Left ventricle myocardium inferior (tissue), 1 donor: ENCODE measurements around the gene PDILT. TPM values are rescaled to one million over a fixed set of nuclear protein-coding genes. Genes with fewer than 3 reads are reported as not detected.

Source experiments
- DNase-seq: peaks from one replicate; pipeline ENCODE4 v3.0.0-alpha.2; 2020
- H3K27ac ChIP-seq: fragments of 200-600 bp; replicated peaks from 2 replicates; pipeline ENCODE4 v1.8.0; 2021
- H3K27me3 ChIP-seq: fragments of 200-600 bp; 2 replicates; pipeline ENCODE4 v1.8.0; 2021; ENCODE audit warnings: low read depth
- H3K36me3 ChIP-seq: fragments of 200-600 bp; 2 replicates; pipeline ENCODE4 v1.8.0; 2021
- H3K4me1 ChIP-seq: fragments of 200-600 bp; 2 replicates; pipeline ENCODE4 v1.8.0; 2021
- H3K4me3 ChIP-seq: fragments of 200-600 bp; 2 replicates; pipeline ENCODE4 v1.8.0; 2021; ENCODE audit warnings: mild to moderate bottlenecking, moderate library complexity
- H3K9me3 ChIP-seq: fragments of 200-600 bp; replicated peaks from 2 replicates; pipeline ENCODE4 v1.8.0; 2021
- intact Hi-C: fragments of 100-400 bp; cut with micrococcal nuclease; formaldehyde crosslinking; loops from one replicate; pipeline ENCODE4 v1.11.0; 2022
- total RNA-seq: library from RNA; stranded (reverse); fragmentation: NEBNext Ultra II Directional; extraction: Animal tissue kit (Norgen Biotek cat#: 25700); gene quantifications from one replicate; pipeline ENCODE4 v1.2.1, GENCODE V29; 2021
- TF ChIP-seq, protein P1 (sequence below): fragments of 200-600 bp; IDR thresholded peaks from 2 replicates; pipeline ENCODE4 v1.8.0; 2021; ENCODE audit warnings: antibody characterized with exemption, mild to moderate bottlenecking, borderline replicate concordance
- donor health status: DM: no; HTN: yes; CAD: no; lungs with severe emphysema.

The PDILT gene
- total RNA-seq, 1 donor from 2014 or later: not detected

DNA sequence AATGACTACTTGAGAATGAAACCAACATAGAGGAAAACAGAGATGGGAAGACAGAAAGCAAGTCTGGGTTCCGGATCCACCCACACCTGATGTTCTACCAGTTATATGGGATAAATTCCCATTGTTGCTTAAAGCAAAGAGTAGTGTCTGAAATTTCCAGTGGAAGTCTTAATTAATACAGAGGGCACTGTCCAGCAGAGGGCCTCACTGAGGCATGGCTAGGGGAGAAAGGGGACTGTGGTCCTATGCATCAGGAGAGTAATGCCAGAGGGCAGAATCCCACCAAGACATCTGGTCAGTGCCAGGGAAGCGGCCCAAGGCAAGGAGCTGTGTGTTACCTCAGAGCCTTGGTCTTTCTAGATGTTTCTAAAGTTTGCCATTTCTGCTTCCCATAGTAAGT is 44.5 kb downstream of the PDILT start:
- peaks cover 64% of the 10 kb centered on the region for H3K27me3 ChIP-seq
- TF ChIP-seq, protein P1, sequence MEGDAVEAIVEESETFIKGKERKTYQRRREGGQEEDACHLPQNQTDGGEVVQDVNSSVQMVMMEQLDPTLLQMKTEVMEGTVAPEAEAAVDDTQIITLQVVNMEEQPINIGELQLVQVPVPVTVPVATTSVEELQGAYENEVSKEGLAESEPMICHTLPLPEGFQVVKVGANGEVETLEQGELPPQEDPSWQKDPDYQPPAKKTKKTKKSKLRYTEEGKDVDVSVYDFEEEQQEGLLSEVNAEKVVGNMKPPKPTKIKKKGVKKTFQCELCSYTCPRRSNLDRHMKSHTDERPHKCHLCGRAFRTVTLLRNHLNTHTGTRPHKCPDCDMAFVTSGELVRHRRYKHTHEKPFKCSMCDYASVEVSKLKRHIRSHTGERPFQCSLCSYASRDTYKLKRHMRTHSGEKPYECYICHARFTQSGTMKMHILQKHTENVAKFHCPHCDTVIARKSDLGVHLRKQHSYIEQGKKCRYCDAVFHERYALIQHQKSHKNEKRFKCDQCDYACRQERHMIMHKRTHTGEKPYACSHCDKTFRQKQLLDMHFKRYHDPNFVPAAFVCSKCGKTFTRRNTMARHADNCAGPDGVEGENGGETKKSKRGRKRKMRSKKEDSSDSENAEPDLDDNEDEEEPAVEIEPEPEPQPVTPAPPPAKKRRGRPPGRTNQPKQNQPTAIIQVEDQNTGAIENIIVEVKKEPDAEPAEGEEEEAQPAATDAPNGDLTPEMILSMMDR: no peak
- intact Hi-C loops: no loop called here
- no peaks in the 10 kb centered on the region for H3K36me3 ChIP-seq
- no peak overlapping the region for H3K4me3 ChIP-seq
- peaks cover 3% of the 10 kb centered on the region for H3K9me3 ChIP-seq
- H3K4me1 ChIP-seq: no peaks in the 10 kb centered on the region
- H3K27ac ChIP-seq: no peak overlapping the region
- DNase-seq: no peak

DNA sequence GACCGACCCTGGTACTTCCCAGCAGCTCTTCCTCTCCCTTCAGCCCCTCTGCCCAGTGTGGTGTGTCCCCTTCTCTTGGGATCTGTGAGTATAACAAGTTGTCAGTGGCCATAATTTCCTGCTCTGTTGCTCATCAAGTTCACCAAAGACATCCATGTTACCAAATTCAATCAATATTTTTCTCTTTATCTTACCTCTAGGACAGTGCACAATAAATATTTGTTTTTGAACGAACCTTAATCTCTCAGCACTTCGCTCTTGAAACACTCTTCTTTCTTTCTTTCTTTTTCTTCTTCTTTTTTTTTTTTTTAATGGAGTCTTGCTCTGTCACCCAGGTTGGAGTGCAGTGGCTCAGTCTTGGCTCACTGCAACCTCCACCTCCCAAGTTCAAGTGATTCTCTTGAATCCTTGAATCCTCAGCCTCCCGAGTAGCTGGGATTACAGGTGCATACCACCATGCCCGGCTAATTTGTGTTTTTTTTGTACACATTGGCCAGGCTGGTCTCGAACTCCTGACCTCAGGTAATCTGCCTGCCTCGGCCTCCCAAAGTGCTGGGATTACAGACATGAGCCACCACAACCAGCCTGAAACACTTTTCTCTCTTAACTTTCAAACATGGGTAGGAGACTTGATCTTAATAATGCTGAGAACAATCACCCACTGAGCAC is 49.3 kb downstream of the PDILT start:
- Histone ChIP-seq H3K4me1 (no peaks in the 10 kb centered on the region), H3K27ac (no peak overlapping the region), H3K4me3 (no peak overlapping the region), H3K36me3 (no peaks in the 10 kb centered on the region), H3K27me3 (peaks cover 73% of the 10 kb centered on the region), H3K9me3 (no peaks in the 10 kb centered on the region)
- TF ChIP-seq, protein P1: no peak
- intact Hi-C loops: no loop called here
- DNase-seq: no peak

- intact Hi-C loops: no loop called here
- H3K27ac ChIP-seq: no peak overlapping the region
- no peaks in the 10 kb centered on the region for H3K4me1 ChIP-seq
- H3K36me3 ChIP-seq: no peaks in the 10 kb centered on the region
- no peak for DNase-seq
- TF ChIP-seq, protein P1: no peak
- no peak overlapping the region for H3K4me3 ChIP-seq
- H3K9me3 ChIP-seq: no peaks in the 10 kb centered on the region
- H3K27me3 ChIP-seq: peaks cover 86% of the 10 kb centered on the region
These were observed 51.2 kb downstream of the PDILT start for GRCh38 chr16:20353379-20353778.

DNA sequence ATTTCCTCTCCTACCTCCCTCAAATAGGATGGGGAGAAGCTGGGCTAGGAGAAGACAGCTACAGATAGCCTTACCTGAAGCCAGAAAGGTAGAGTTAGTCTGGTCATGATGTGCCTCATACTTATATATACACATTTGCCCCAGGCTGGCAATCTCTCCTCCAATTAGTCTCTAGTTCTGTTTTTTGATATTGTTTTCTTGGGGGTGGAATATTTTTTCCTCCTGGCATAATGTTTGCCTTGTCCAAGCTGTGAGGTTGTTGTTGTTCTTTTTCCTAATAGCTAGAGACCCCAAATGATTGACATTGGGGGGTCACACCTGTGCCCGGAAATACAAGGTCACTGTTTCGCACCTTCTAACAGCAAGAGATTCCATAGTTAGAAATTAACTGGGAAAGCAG is 51.9 kb downstream of the PDILT start, which contains the start of gene UMOD:
UMOD (minus strand) TSS at position 101 of the 400 bp plus-strand sequence. CDS start 1,978 bp downstream, outside the sequence.
- TF ChIP-seq, protein P1: no peak

DNA sequence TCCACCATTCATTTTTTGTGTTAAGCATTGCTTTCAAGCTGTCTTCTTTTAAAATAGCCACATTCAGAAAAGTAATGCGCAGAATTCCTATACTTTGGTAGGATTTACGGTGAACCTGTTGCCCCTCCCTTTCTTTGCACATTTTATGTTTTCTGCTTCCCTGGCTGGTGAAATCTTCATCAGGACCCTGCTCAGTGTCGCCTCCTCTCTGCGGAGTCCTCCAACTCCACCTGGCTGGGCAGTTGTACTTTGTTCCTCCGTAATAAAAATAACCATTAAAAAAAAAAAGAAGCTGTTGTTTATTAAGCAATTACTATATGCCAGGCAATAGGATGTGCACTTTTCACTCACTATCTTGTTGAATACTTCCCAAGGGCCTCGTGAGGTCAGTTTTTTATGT is 54.9 kb downstream of the PDILT start:
- DNase-seq: no peak
- no peaks in the 10 kb centered on the region for H3K36me3 ChIP-seq
- H3K9me3 ChIP-seq: no peaks in the 10 kb centered on the region
- no peak overlapping the region for H3K27ac ChIP-seq
- peaks cover 79% of the 10 kb centered on the region for H3K27me3 ChIP-seq
- no peak overlapping the region for H3K4me3 ChIP-seq
- H3K4me1 ChIP-seq: no peaks in the 10 kb centered on the region
- TF ChIP-seq, protein P1: no peak
- intact Hi-C loops: no loop called here

More for the DNA sequence above, 51.9 kb downstream of the PDILT start, which contains the start of gene UMOD:
- Histone ChIP-seq H3K4me1 (no peaks in the 10 kb centered on the region), H3K4me3 (no peak within 1 kb of the TSS), H3K36me3 (no peaks in the 10 kb centered on the region), H3K27me3 (peaks cover 86% of the 10 kb centered on the region), H3K9me3 (no peaks in the 10 kb centered on the region), H3K27ac (no peak within 1 kb of the TSS)
- intact Hi-C loops: no loop called here
- DNase-seq: no peak
